HG02852 (cell line): ENCODE results near the gene PLBD2.

ENCODE experiments used
- ATAC-seq: cut with Tn5 transposase; IDR thresholded peaks from one replicate; pipeline ENCODE4 v1.9.1; 2021; ENCODE audit warnings: mild to moderate bottlenecking, moderate library complexity; ENCODE audit not compliant: unreplicated experiment

PLBD2 gene, protein sequence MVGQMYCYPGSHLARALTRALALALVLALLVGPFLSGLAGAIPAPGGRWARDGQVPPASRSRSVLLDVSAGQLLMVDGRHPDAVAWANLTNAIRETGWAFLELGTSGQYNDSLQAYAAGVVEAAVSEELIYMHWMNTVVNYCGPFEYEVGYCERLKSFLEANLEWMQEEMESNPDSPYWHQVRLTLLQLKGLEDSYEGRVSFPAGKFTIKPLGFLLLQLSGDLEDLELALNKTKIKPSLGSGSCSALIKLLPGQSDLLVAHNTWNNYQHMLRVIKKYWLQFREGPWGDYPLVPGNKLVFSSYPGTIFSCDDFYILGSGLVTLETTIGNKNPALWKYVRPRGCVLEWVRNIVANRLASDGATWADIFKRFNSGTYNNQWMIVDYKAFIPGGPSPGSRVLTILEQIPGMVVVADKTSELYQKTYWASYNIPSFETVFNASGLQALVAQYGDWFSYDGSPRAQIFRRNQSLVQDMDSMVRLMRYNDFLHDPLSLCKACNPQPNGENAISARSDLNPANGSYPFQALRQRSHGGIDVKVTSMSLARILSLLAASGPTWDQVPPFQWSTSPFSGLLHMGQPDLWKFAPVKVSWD

GRCh38 chr12:113358381-113359132 is at the start of gene PLBD2:
Gene PLBD2 (plus strand): TSS chr12:113358587. CDS start chr12:113358601, 14 bp downstream.
- peak; percentile 91 for ATAC-seq

DNA sequence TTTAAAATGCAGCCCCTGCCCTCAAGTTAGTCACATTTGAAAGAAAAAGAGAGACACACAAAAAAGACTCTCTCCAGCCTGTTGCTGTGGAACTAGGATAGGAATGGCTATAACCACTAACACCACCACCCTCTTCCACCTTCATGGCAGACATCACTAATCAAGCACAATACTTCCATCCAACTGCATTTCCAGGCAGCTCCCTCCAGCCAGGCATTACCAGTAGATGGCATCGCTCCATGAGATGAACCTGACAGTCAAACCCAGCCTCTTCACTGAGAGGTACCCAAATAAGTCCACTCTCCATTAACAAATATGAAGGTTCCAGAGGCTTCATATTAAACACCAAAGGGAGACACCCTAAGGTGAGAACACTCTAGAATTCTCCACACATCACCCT is 47.9 kb upstream of the PLBD2 start:
- ATAC-seq, result no peak

DNA sequence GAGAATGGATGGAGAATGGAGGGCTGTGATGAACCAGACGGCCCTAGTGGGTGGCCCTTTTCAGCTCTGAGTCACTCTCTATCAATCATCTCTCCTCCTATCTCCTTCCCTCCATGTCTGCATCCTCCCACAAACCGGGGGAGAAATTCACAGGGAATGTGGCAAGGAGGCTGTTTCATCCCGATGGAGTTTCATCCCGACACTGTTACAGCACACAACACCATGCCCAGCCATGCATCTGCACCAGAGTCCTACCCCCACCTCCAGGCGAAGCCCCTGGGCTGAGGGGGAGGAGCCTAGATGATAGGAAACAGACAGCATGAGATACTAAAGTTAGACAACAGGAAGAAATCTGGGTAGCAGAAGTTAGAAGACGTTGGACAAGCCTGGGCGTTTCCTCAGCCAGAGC is 44.3 kb upstream of the PLBD2 start:
- ATAC-seq, result no peak

DNA sequence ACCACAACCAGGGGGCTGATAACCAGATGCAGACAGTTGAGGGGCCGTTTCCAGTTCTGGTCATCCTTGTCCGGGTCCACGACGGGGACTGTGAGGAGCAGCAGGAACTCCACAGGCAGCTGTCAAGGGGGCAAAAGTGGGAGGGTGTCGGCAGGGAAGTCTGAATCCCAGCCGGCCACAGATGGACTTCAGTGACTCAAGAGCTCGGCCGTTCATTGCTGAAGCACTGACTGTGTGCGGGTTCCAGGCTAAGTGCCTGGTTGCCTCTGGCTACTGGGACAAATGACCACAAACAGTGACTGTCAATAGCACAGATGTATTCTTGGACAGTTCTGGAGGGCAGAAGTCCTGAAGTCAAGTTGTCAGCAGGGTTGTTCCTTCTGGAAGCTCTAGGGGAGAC is 43.0 kb upstream of the PLBD2 start:
- ATAC-seq, result no peak

DNA sequence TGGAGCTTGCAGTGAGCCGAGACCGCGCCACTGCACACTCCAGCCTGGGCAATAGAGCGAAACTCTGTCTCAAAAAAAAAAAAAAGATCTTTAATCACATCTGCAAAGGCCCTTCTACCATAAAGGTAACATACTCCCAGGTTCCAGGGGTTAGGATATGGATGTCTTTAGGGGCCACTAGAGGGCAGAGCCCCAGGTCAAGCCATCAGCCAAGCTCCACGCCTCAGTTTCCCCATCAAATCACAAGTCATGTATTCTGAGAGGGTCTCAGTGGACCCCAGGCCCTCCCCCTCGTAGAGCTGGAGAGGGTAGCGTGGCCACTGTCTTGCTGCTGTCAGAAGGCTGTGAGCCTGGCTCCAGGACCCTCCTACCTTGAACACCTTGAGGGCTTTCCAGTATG is 42.2 kb upstream of the PLBD2 start:
- ATAC-seq, result no peak

GRCh38 chr12:113317122-113317521 is 41.3 kb upstream of the PLBD2 start:
- no peak for ATAC-seq

GRCh38 chr12:113318046-113318656 is 40.2 kb upstream of the PLBD2 start:
- no peak for ATAC-seq

GRCh38 chr12:113318900-113319628 is 39.3 kb upstream of the PLBD2 start:
- ATAC-seq, result no peak

DNA sequence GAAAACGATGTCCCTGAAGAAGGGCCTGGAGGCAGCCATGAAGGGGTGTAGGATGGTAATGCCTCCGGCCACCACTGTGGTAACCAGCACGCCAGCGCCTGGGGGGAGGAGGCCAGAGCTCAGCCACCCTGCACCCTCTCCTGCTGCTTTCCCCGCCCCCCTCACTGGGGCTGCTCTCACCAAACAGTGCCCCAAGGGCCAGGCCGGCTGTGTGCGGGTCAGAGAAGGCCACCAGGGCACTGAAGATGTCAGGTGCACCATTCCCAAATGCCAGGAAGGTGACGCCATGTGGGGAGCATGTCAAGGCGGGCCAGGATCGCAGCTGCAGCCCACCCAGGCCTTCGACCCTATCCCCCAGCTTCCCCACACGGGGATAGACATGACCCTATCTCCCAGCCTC is 38.0 kb upstream of the PLBD2 start:
- no peak for ATAC-seq

GRCh38 chr12:113322343-113322742 is 36.0 kb upstream of the PLBD2 start:
- no peak for ATAC-seq

GRCh38 chr12:113325916-113326315 is 32.5 kb upstream of the PLBD2 start:
- no peak for ATAC-seq

- ATAC-seq, result no peak
These were observed 31.5 kb upstream of the PLBD2 start for GRCh38 chr12:113326775-113327395.

- no peak for ATAC-seq
These were observed 30.0 kb upstream of the PLBD2 start for GRCh38 chr12:113328368-113328889.

DNA sequence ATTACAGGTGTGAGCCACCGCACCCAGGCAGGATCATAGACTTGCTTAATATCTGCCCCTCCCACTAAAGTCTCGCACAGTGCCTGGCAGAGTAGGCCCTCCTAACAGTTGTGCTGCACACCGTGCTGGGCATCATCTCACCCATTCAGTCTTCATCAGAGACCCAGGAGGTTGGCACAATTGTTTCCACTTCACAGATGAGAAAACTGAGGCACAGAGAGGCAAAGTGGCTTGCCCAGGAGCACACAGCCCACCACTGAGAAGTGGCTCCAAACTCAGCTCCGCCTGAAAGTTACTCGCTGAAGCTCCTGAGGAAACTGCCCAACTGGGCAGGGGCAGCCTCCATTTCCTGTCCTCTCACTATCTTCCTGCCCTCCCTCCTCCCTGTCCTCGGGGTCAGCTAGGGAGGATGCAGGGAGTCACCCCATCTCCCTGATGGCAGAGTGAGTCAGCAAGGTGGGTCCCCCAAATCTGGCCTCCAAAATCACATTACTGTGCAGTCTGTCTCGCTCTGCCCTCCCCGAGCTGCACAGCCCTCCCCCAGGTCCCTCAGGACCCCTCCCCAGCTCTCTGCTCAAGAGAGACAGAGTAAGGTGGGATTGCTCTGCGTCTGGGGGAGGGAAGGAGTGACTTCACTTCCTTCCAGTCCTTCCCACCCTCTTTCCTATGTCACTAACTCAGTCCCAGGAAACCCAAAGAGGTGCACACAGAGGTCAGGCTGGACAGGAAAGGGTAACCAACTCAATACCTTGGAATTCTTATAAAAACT is 29.2 kb upstream of the PLBD2 start:
- ATAC-seq, result no peak

DNA sequence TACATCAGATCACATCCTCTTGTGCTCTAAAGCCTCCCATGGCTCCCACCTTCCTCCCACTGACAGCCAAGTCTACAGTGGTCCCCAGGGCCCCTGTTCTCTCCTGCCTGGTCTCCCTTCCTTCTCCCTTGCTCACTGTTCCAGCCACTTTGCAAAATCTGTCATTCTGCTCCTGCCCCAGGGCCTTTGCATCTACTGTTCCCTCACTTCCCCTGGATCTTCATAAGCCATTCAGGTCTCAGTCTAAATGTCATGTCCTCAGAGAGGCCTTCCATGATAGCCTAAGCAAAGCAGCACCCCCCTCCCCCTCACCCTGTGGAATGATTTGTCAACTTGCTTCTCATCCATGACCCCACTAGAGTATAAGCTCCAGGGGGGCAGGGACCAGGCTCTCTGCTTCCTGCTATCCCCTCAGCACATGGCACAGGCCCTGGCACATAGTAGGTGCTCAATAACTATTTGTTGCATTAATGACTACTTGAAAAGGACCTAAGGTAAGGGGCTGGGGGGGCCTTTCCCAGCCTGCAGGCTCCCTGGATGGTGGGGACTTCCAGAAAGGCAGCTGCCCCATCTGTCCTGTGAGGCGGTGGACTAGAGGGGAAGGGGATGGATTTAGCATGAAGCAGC is 28.5 kb upstream of the PLBD2 start:
- ATAC-seq, result no peak

DNA sequence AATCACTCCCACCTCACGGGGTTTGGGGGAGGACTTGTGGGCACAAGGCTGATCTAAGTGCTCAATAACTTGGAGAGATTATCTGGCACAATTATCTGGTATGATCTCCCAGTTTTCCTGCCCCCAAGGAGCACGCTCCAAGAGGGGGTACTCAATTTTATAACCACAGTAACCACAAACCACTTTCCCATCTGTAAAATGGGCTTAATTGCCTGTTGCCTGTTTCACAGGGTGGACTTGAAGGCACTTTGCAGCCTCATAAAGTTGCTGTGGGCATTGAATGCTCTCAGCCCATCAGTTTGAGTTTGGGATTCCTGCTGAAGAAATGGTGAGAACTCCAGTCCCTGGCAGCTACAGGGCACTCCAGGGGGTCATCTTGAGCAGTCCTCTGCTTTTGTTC is 27.9 kb upstream of the PLBD2 start:
- no peak for ATAC-seq

- ATAC-seq, result no peak
These were observed 25.5 kb upstream of the PLBD2 start for GRCh38 chr12:113332688-113333417.

DNA sequence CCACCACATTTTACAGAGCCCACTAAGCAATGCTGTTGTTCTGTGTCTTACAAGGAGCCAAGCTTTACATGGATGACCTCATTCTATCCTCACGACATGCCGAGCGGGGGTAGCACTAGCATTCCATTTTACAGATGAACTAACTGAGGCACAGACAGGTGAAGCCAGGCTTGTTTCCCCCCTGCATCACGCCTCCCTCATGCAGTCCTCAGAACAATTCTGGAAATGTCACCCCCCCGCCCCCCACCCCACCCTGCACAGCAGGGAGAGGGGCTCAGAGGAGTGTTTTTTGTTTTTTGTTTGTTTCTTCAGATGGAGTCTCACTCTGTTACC is 25.0 kb upstream of the PLBD2 start:
- no peak for ATAC-seq
